ENCODE data around the gene OLFM4. TPM values are rescaled to one million over a fixed set of nuclear protein-coding genes. Genes with fewer than 3 reads are reported as not detected.

OLFM4 gene, protein sequence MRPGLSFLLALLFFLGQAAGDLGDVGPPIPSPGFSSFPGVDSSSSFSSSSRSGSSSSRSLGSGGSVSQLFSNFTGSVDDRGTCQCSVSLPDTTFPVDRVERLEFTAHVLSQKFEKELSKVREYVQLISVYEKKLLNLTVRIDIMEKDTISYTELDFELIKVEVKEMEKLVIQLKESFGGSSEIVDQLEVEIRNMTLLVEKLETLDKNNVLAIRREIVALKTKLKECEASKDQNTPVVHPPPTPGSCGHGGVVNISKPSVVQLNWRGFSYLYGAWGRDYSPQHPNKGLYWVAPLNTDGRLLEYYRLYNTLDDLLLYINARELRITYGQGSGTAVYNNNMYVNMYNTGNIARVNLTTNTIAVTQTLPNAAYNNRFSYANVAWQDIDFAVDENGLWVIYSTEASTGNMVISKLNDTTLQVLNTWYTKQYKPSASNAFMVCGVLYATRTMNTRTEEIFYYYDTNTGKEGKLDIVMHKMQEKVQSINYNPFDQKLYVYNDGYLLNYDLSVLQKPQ
- not detected for total RNA-seq

GRCh38 chr13:53028637-53029203 is at the start of gene OLFM4:
Gene OLFM4 (plus strand): TSS chr13:53028813. CDS start chr13:53028837, 24 bp downstream.
- H3K4me1 Mint-ChIP-seq (ENCODE audit: low read depth) = no peaks in the 10 kb centered on the region
- H3K36me3 Mint-ChIP-seq = no peaks in the 10 kb centered on the region
- ChIA-PET POLR2A (no interaction called here), CTCF (no interaction called here)
- peaks cover 2% of the 10 kb centered on the region for H3K27me3 Mint-ChIP-seq
- no peak within 1 kb of the TSS for H3K4me3 Mint-ChIP-seq
- H3K9me3 Mint-ChIP-seq = no peaks in the 10 kb centered on the region
- H3K27ac Mint-ChIP-seq = no peak within 1 kb of the TSS
- no peak for DNase-seq
- intact Hi-C loops (cut with micrococcal nuclease) = no loop called here

DNA sequence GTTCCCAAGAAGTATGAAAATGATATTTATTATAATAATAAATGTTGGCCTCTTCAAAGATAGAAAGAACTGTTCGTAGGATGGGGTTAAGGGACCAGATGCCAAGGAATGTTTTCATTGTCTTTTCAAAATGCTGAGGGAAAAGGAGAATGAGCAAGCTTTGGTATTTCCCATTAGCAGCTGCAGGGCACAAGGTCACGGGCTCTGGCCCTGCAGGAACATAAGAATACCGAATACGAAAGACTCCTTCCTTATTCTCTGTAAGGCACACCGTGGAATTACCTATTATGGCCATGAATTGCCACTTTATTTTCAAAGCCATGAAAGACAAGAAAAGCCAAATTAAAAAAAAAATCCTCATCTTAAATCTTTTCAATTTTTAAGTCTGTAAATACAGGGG is 49.6 kb upstream of the OLFM4 start:
- Mint-ChIP-seq H3K27me3 (peaks cover 4% of the 10 kb centered on the region), H3K27ac (no peak overlapping the region), H3K4me3 (no peak overlapping the region), H3K36me3 (no peaks in the 10 kb centered on the region), H3K4me1 (ENCODE audit: low read depth) (no peaks in the 10 kb centered on the region), H3K9me3 (no peaks in the 10 kb centered on the region)
- DNase-seq = no peak
- CTCF ChIA-PET = no interaction called here
- intact Hi-C loops (cut with micrococcal nuclease) = no loop called here
- POLR2A ChIA-PET = no interaction called here

GRCh38 chr13:52980695-52981094 is 47.9 kb upstream of the OLFM4 start:
- Mint-ChIP-seq H3K4me3 (no peak overlapping the region), H3K9me3 (no peaks in the 10 kb centered on the region), H3K27me3 (peaks cover 2% of the 10 kb centered on the region), H3K36me3 (no peaks in the 10 kb centered on the region), H3K27ac (no peak overlapping the region), H3K4me1 (ENCODE audit: low read depth) (no peaks in the 10 kb centered on the region)
- DNase-seq = no peak
- intact Hi-C loops (cut with micrococcal nuclease) = no loop called here
- POLR2A ChIA-PET = no interaction called here
- CTCF ChIA-PET = no interaction called here

DNA sequence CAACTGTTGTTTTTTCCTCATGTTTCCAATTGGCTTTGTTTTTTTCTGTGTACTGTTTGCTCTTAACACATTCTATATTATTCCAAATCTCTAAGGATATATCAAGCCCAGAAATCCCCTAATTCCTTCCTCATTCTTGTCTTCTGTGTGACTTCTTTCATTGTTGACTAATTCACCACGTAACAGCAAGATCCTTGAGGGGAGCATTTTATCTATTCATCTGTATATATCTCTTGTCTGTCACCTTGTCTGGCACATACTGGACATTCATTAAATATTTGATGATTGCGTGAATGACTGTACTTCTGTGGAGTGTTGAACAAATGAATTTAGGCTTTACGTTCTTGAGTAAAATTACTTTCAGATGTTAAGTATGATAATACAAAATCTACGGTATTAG is 44.8 kb upstream of the OLFM4 start:
- no peaks in the 10 kb centered on the region for H3K4me1 Mint-ChIP-seq (ENCODE audit: low read depth)
- peaks cover 2% of the 10 kb centered on the region for H3K27me3 Mint-ChIP-seq
- intact Hi-C loops (cut with micrococcal nuclease) = no loop called here
- DNase-seq = no peak
- H3K9me3 Mint-ChIP-seq = no peaks in the 10 kb centered on the region
- H3K27ac Mint-ChIP-seq = no peak overlapping the region
- ChIA-PET CTCF (interaction anchor here (1.1 kb wide), 1 partner anchor 16 kb away, joined by 3 read pairs; no protein-coding TSS in a partner anchor), POLR2A (no interaction called here)
- H3K36me3 Mint-ChIP-seq = no peaks in the 10 kb centered on the region
- H3K4me3 Mint-ChIP-seq = no peak overlapping the region

DNA sequence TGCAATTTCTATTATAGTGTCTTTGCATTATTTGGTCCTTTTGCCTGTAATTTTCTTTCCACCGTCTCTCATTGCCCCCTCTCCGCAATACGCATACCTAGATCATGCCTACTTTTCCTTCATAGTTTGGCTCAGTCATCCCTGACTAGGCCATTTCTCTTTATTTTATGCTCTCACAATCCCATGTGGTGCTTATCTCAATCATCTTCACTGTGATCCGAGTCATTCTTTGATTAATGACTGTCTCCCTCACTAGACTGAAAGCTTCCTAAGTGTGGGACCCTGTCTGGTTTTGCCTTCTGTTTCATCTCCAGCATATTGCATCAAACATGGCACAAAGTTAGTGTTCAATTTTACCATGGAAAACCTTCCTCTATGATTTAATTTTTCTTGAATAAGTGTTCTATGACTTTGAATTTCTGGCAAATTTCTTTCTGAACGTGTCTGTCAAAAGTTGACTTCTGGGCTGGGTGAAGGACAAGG is 43.7 kb upstream of the OLFM4 start:
- ChIA-PET POLR2A (no interaction called here), CTCF (no interaction called here)
- H3K27me3 Mint-ChIP-seq = peaks cover 2% of the 10 kb centered on the region
- H3K27ac Mint-ChIP-seq = no peak overlapping the region
- intact Hi-C loops (cut with micrococcal nuclease) = no loop called here
- H3K9me3 Mint-ChIP-seq = no peaks in the 10 kb centered on the region
- H3K4me3 Mint-ChIP-seq = no peak overlapping the region
- no peaks in the 10 kb centered on the region for H3K4me1 Mint-ChIP-seq (ENCODE audit: low read depth)
- DNase-seq = no peak
- no peaks in the 10 kb centered on the region for H3K36me3 Mint-ChIP-seq

DNA sequence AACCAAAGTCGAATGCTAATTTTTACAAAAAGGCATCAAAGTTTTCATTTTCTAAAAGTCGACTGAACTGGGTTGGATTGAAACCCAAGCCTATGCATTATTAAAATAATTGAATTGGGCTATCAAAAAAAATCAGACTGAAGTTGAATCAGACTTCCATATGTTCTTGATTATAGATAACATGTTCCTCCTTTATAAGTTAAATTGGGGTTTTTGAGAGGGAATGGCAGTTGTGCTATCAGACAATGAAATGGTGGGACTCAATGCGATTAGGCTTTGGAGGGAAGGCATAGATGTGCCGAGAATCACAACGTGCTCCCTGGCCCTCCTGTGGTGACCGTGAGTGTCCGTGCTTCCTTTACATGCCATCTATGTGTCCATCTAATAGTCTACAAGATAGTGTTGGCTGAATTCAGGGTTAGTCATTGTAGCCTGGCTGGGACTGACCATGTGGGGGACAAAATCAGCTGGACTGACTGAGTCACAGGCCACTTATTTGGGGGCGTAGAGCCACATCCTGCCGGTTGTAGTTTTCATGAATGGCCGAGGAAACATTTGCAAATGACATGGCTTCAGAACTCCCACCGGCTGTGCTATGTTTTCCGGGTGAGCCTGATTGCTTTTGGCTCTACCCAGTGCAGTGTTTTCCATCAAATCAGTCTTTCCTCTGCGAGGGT is 37.1 kb upstream of the OLFM4 start:
- H3K27me3 Mint-ChIP-seq = peaks cover 3% of the 10 kb centered on the region
- DNase-seq = no peak
- H3K4me3 Mint-ChIP-seq = no peak overlapping the region
- ChIA-PET POLR2A (no interaction called here), CTCF (no interaction called here)
- intact Hi-C loops (cut with micrococcal nuclease) = no loop called here
- no peaks in the 10 kb centered on the region for H3K4me1 Mint-ChIP-seq (ENCODE audit: low read depth)
- no peaks in the 10 kb centered on the region for H3K36me3 Mint-ChIP-seq
- H3K9me3 Mint-ChIP-seq = no peaks in the 10 kb centered on the region
- H3K27ac Mint-ChIP-seq = no peak overlapping the region

DNA sequence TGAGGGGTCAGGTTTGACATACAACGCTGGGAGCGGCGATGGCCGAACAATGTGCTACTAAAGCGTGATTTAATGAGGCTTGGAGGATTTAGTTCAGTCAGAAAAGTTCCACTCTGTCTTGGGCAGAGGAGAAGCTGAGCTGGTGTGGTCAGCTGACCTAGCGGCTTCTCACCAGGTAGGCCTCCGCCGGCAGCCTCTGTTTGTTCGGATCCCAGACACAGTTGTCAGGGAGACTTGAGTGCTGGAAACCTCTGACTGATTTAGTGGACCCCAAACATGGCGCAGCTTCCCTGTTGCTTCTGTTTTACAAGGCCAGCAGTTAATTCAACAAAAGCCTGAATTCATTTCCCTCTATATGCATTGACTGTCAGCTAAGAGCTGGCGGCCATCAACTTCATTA is 36.5 kb upstream of the OLFM4 start:
- DNase-seq = no peak
- POLR2A ChIA-PET = no interaction called here
- Mint-ChIP-seq H3K36me3 (no peaks in the 10 kb centered on the region), H3K4me3 (no peak overlapping the region), H3K9me3 (no peaks in the 10 kb centered on the region), H3K27me3 (peaks cover 3% of the 10 kb centered on the region), H3K27ac (no peak overlapping the region), H3K4me1 (ENCODE audit: low read depth) (no peaks in the 10 kb centered on the region)
- CTCF ChIA-PET = no interaction called here
- intact Hi-C loops (cut with micrococcal nuclease) = no loop called here

DNA sequence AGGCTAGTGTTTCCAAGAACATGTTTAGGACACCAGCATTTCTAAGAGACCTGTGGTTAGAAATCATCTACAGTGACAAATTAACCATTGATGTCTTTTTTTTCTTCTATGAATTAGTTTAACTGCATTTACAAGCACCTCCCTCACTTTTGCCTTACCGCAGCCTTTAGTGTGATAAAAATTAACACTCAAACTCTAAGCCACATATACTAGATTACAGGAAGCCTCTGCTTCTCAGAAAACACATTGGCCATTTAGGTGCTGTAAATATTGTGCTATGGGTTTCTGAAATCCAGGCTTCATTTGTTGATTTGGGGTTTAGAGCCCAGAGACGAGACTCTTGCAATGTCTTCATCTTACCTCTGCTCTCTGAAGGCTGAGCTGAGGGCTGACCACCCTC is 34.6 kb upstream of the OLFM4 start:
- CTCF ChIA-PET = no interaction called here
- DNase-seq = no peak
- POLR2A ChIA-PET = no interaction called here
- Mint-ChIP-seq H3K4me1 (ENCODE audit: low read depth) (no peaks in the 10 kb centered on the region), H3K27ac (no peak overlapping the region), H3K27me3 (peaks cover 9% of the 10 kb centered on the region), H3K4me3 (no peak overlapping the region), H3K9me3 (no peaks in the 10 kb centered on the region), H3K36me3 (no peaks in the 10 kb centered on the region)
- intact Hi-C loops (cut with micrococcal nuclease) = no loop called here

DNA sequence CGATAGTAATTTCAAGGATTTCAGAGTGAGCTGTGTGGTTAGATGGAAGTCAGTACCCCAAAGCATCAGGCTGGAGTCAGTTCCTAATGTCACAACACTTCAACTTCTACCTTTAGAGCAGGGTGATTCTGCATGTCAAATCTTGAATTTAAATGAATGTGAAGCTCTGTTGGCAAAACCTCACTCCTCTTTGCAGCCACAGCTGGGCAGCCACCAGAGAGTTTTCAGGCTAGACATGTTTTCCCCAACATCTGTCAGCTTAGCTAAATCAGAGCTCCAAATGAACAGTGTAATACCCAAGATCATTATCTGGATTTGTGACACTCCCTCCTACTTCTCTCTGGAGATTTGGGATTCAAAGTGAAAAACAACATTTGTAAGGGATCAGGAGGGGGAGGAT is 33.7 kb upstream of the OLFM4 start:
- intact Hi-C loops (cut with micrococcal nuclease) = no loop called here
- no peaks in the 10 kb centered on the region for H3K9me3 Mint-ChIP-seq

GRCh38 chr13:52995946-52996345 is 32.7 kb upstream of the OLFM4 start:
- Mint-ChIP-seq H3K27me3 (peaks cover 6% of the 10 kb centered on the region), H3K4me3 (no peak overlapping the region), H3K4me1 (ENCODE audit: low read depth) (no peaks in the 10 kb centered on the region), H3K27ac (no peak overlapping the region), H3K9me3 (no peaks in the 10 kb centered on the region), H3K36me3 (no peaks in the 10 kb centered on the region)
- DNase-seq = no peak
- CTCF ChIA-PET = no interaction called here
- POLR2A ChIA-PET = no interaction called here
- intact Hi-C loops (cut with micrococcal nuclease) = no loop called here

More for the DNA sequence above, 33.7 kb upstream of the OLFM4 start:
- ChIA-PET CTCF (interaction anchor here (1.0 kb wide), 1 partner anchor 27 kb away, joined by 5 read pairs; no protein-coding TSS in a partner anchor), POLR2A (no interaction called here)
- no peaks in the 10 kb centered on the region for H3K36me3 Mint-ChIP-seq
- H3K4me3 Mint-ChIP-seq = no peak overlapping the region
- no peak overlapping the region for H3K27ac Mint-ChIP-seq
- H3K4me1 Mint-ChIP-seq (ENCODE audit: low read depth) = no peaks in the 10 kb centered on the region
- no peak for DNase-seq
- peaks cover 9% of the 10 kb centered on the region for H3K27me3 Mint-ChIP-seq

GRCh38 chr13:52997951-52998876 is 30.4 kb upstream of the OLFM4 start:
- POLR2A ChIA-PET = no interaction called here
- no peak overlapping the region for H3K27ac Mint-ChIP-seq
- intact Hi-C loops (cut with micrococcal nuclease) = no loop called here
- H3K4me3 Mint-ChIP-seq = no peak overlapping the region
- CTCF ChIA-PET = no interaction called here
- no peak for DNase-seq
- H3K36me3 Mint-ChIP-seq = no peaks in the 10 kb centered on the region
- H3K4me1 Mint-ChIP-seq (ENCODE audit: low read depth) = no peaks in the 10 kb centered on the region
- H3K27me3 Mint-ChIP-seq = peaks cover 6% of the 10 kb centered on the region
- H3K9me3 Mint-ChIP-seq = no peaks in the 10 kb centered on the region
